ENCODE results near the gene XRRA1. TPM values are rescaled to one million over a fixed set of nuclear protein-coding genes. Genes with fewer than 3 reads are reported as not detected.

Gene XRRA1
- total and polyA plus RNA-seq, 2 of the 13 experiments (the other 11 are each of a cell fraction or from before 2014, with no cell fraction given) = 7.6 to 10.5 TPM

DNA sequence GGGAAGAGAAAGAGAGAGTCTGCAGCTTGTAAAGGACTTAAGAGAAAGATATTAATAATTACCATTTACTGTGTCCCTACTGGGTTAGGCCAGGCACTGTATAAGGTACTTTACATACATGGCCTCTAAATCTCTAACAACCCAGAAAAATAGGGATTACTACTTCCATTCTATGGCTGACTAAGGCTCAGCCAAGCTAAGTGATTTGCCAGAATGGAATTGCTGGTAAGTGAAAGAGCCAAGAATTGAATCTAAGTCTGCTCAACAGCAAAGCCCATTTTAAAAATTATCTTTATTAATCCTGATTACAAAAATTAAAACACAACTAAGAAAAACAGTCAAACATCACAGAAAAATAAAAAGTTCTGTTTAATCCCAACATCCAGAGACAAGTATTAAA is 21.4 kb downstream of the XRRA1 start:
- H3K4me1 ChIP-seq (ENCODE audit: insufficient read depth, low read length) = peaks cover 12% of the 10 kb centered on the region
- no peak overlapping the region for H3K9ac ChIP-seq (ENCODE audit: insufficient read depth, low read depth, low read length)
- peaks cover 2 to 21% of the 10 kb centered on the region in 2 experiments; a peak in 4 of 5 replicates for H3K36me3 ChIP-seq (replicated peaks in 1 of 2; ENCODE audit: control insufficient read depth in 1 of 2, insufficient read depth in 2 of 2, low read length in 2 of 2)
- no peak overlapping the region for H3K27ac ChIP-seq (ENCODE audit: extremely low read length, insufficient read depth, low read length)
- H3K4me3 ChIP-seq (replicated peaks in 1 of 3; ENCODE audit: insufficient read depth in 1 of 3, low read depth in 2 of 3, low read length in 3 of 3) = no peak overlapping the region
- TF ChIP-seq CBX5 (CRISPR knock-in tag; IDR thresholded peaks at IDR 0.05; ENCODE audit: borderline replicate concordance) = no peak
- no peak for TF ChIP-seq ZNF510 (CRISPR knock-in tag; IDR thresholded peaks at IDR 0.05; ENCODE audit: low read depth)
- no peaks in the 10 kb centered on the region for H4K20me1 ChIP-seq (ENCODE audit: insufficient read depth, low read length)
- H3K4me2 ChIP-seq (ENCODE audit: low read depth, low read length) = no peak overlapping the region
- no TSS peak for BruUV-seq (replicated peaks)
- H2AFZ ChIP-seq (ENCODE audit: low read length) = no peak overlapping the region
- ChIA-PET POLR2A (no interaction called here), CTCF (ENCODE audit: low intra/inter-chr PET ratio, low total read pairs) (no interaction called here)
- ATAC-seq (no peak), FAIRE-seq (no peak), DNase-seq (ENCODE audit: low spot score) (no peak)
- H3K9me3 ChIP-seq (ENCODE audit: low read length) = no peaks in the 10 kb centered on the region
- H3K79me2 ChIP-seq (ENCODE audit: insufficient read depth, low read length) = no peaks in the 10 kb centered on the region
- in situ Hi-C loops (cut with HindIII; ENCODE audit: extremely low pct_ligation_motif_present, low pct_unique_long_range_greater_than_20kb) = no loop called here
- intact Hi-C loops (cut with micrococcal nuclease; ENCODE audit: unreplicated experiment) = no loop called here
- no peaks in the 10 kb centered on the region for H3K27me3 ChIP-seq (ENCODE audit: control insufficient read depth in 1 of 2, insufficient read depth in 2 of 2, low read length in 2 of 2)

DNA sequence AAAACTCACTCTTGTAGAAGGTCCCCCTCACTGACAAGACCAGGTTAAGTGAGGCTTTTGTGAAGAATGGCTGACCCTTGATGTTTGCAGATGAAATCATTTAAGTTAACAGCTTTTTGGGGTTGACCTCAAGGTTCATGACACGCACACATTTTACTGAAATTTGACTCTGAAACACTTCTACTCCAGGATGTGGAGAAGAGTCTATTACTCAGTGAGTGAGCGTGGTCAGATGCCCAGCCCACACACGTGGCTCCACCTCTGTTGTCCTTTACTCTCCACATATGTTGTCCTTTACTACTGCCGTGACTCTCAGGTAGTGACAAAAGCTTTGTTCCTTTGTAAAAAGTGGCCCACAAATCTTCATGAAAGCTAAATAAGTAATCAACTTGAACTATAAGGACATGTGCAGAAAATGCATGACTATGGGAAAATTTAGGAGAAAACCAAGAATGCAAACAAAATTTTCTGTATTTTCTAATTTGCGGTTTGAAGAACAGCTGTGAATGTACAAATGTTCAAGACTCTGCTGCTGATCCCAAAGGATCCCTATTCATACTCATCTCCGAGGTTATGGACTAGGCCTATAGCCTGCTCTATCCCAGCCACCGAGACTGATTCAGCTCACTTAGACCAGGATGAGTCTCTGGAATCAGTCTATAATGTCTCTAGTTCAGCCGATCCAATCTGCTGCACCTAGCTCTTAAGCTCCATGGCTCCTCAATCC is 22.4 kb downstream of the XRRA1 start:
- Histone ChIP-seq H3K9ac (ENCODE audit: insufficient read depth, low read depth, low read length) (no peak overlapping the region), H3K36me3 (replicated peaks in 1 of 2; ENCODE audit: control insufficient read depth in 1 of 2, insufficient read depth in 2 of 2, low read length in 2 of 2) (peaks cover 2 to 17% of the 10 kb centered on the region in 2 experiments; a peak in 4 of 5 replicates), H2AFZ (ENCODE audit: low read length) (no peak overlapping the region), H3K27me3 (ENCODE audit: control insufficient read depth in 1 of 2, insufficient read depth in 2 of 2, low read length in 2 of 2) (no peaks in the 10 kb centered on the region), H3K4me3 (replicated peaks in 1 of 3; ENCODE audit: insufficient read depth in 1 of 3, low read depth in 2 of 3, low read length in 3 of 3) (no peak overlapping the region), H3K4me1 (ENCODE audit: insufficient read depth, low read length) (peaks cover 12% of the 10 kb centered on the region), H3K79me2 (ENCODE audit: insufficient read depth, low read length) (no peaks in the 10 kb centered on the region), H4K20me1 (ENCODE audit: insufficient read depth, low read length) (no peaks in the 10 kb centered on the region), H3K27ac (ENCODE audit: extremely low read length, insufficient read depth, low read length) (no peak overlapping the region), H3K4me2 (ENCODE audit: low read depth, low read length) (no peak overlapping the region), H3K9me3 (ENCODE audit: low read length) (no peaks in the 10 kb centered on the region)
- in situ Hi-C loops (cut with HindIII; ENCODE audit: extremely low pct_ligation_motif_present, low pct_unique_long_range_greater_than_20kb) = no loop called here
- ChIA-PET CTCF (ENCODE audit: low intra/inter-chr PET ratio, low total read pairs) (interaction anchor here (0.9 kb wide), 1 partner anchor 105 kb away, joined by 3 read pairs; no protein-coding TSS in a partner anchor), POLR2A (no interaction called here)
- FAIRE-seq = no peak
- no TSS peak for BruUV-seq (replicated peaks)
- 84% methylated on average over 7 of the region's 8 CpGs for WGBS (ENCODE audit: low lambda C conversion rate)
- ATAC-seq = no peak
- no peak for DNase-seq (ENCODE audit: low spot score)
- TF ChIP-seq NCOR1 (IDR thresholded peaks at IDR 0.05; ENCODE audit: borderline replicate concordance, low read length) (no peak), KDM2A (CRISPR knock-in tag; IDR thresholded peaks at IDR 0.05; ENCODE audit: borderline replicate concordance, low read depth) (no peak), ZNF746 (CRISPR knock-in tag; IDR thresholded peaks at IDR 0.05) (no peak), PITX1 (CRISPR knock-in tag; IDR thresholded peaks at IDR 0.05) (no peak), ZFP37 (CRISPR knock-in tag; IDR thresholded peaks at IDR 0.05; ENCODE audit: borderline replicate concordance) (no peak), ZBTB1 (CRISPR knock-in tag; IDR thresholded peaks at IDR 0.05; ENCODE audit: borderline replicate concordance) (no peak), PLRG1 (conservative IDR thresholded peaks at IDR 0.05) (no peak), ZNF616 (CRISPR knock-in tag; IDR thresholded peaks at IDR 0.05; ENCODE audit: low read depth) (no peak), ZNF432 (CRISPR knock-in tag; IDR thresholded peaks at IDR 0.05; ENCODE audit: borderline replicate concordance) (no peak), ZSCAN31 (CRISPR knock-in tag; IDR thresholded peaks at IDR 0.05; ENCODE audit: low read depth) (no peak), ZNF569 (CRISPR knock-in tag; IDR thresholded peaks at IDR 0.05; ENCODE audit: borderline replicate concordance) (no peak)
- intact Hi-C loops (cut with micrococcal nuclease; ENCODE audit: unreplicated experiment) = no loop called here
